Measurements from ENCODE around the gene RPL27A.

RPL27A gene

DNA sequence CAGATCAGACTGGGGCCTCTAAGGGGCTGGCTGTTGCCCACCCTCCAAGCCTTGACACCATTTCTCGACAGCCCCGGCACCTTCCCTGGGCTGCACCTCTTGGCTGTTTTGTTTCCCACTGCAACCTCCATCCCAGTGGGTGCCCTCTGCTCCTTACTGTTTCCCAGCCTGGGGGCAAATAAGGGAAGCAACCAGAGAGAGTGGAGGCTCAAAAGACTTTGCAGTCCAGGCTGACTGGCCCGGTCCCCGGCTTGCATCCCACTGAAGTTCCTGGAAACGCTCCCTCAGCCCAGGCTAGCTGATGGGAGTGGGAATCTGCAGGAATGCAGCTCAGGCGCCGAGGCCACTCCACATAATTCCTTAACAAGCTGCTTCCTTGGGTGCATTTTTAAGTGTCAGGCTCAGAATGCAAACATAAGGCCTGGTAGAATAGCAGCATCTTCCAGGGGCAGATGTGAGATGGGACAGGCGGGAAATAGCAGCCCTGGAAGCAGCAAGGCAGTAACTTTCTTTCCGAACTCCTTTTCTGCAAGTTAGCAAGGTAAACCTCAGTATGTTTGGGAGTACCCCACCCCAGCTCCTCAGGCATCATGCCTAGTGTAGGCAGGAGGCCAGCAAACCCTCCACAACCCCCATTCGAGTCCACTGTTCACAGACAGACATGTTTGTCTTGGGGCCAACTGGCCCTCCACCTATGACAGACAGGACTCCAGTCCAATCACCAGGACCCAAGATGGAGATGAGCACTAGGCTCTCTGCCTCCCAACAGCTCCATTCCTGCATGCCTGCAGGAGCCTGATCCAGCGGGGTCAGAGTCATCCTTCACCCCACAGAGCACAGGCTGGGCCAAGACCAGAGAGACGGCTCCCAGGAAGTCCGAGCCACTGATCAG is 39.3 kb downstream of the RPL27A start:
- peak; percentile 67 for DNase-seq (ENCODE audit: low spot score)

DNA sequence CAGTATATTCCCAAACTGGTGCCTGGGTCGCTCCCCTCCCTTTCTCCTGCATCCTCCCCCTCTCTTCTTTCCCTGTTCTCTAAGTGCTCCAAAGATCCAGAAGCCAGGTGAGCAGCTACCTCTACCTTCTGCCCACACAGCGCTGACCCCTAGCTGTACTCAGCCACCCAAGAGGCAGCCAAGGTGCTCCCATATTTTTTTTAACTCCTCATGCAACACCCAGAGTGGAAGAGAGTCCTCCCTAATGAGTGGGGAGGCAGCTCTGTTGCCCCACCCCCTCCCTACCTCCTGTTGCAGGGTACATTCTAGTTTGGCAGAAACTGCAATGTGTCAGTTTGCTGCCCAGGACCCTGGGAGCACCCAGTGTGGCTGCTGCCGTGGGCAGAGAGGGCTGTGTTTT is 40.2 kb downstream of the RPL27A start:
- DNase-seq (ENCODE audit: low spot score), result no peak

DNA sequence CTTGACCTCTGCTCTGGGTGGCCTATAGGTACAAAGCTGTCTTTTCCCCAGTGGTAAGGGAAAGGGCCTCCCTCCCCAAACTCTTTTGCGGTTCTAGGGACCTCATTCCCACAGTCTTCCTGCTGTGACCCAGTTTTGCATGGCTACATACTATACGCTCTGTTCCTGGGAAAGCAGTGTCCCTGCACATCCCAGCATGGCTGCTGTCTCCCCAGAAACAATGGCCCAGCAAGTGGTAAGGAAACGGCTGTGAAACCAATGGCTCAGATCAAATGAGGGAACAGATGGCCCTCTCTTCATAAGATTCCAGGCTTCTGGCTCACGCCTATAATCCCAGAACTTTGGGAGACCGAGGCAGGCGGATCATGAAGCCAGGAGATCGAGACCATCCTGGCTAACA is 41.1 kb downstream of the RPL27A start:
- no peak for DNase-seq (ENCODE audit: low spot score)

DNA sequence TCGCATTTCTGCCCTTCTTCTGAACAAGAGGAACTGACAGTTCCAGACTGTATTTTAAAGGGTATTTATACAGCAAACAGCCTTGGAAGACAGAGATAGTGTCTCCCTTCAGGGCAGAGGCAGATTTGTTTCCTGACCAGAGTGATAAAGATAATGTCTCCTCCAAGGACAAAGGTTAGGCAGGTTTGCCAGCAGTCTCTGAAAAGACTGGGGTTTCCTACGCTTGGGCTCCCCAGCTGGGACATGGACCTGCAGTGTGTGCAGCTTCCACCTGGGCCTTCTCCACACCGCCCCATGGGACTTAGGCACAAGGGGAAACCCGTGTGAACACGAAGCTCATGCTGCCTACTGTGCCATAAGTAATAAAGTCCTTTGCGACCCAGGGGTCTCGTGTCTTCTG is 42.1 kb downstream of the RPL27A start:
- DNase-seq (ENCODE audit: low spot score), result no peak

DNA sequence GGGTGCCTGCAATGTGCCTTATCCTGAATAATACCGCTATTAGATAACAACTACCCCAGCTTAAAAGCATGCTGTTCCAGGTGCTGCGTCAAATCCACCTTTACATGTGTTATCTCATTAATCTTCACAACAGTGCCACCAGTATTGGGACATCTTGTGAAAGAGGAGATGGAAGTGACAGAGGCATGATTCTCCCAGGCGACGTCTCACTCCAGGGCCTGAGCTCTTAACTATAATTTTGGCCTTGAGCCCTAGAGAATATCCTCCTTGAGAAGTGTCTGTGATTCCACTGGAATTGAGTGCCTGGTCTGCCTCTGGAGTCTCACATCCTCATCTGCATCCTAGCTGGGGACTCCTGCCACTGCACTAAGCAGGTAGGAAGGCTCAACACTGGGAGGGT is 43.8 kb downstream of the RPL27A start:
- no peak for DNase-seq (ENCODE audit: low spot score)

DNA sequence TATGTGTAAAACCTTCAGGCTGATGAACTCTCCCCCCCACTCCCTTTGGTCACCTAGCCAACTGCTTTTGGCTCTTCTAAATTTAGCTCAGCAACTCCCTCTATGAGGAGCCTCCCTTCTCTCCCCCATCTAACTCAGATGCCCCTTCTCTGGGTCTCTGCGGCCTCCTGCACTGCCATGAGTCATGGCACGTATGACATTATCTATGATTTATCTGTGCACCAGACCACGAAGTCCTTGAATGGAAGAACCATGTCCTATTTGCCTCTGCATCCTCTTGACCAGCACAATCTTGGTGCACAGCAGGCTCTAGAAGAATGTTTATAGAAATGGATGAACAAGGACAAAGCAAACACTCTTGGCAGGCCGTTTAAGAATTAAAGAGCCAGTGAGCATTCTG is 46.0 kb downstream of the RPL27A start:
- peak; percentile 67 for DNase-seq (ENCODE audit: low spot score)

DNA sequence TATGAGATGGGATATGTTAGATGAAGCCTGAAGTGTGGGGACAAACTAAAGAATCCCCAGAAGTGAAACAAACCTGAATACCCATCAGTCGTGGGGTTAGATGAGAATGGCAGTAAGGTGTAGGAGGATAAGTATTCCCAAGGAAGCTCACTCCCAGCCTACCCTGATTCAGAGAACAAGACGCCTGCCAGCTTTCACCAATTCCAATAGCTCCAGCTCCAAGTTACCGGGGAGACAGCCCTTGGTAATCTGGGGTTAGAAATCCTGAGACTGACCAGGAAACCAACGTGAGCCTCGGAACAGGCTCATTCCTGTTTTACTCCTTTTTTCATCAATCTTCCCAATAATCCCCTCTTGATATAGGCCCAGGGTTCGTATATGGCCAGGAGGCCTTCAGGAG is 46.5 kb downstream of the RPL27A start:
- DNase-seq (ENCODE audit: low spot score), result no peak

DNA sequence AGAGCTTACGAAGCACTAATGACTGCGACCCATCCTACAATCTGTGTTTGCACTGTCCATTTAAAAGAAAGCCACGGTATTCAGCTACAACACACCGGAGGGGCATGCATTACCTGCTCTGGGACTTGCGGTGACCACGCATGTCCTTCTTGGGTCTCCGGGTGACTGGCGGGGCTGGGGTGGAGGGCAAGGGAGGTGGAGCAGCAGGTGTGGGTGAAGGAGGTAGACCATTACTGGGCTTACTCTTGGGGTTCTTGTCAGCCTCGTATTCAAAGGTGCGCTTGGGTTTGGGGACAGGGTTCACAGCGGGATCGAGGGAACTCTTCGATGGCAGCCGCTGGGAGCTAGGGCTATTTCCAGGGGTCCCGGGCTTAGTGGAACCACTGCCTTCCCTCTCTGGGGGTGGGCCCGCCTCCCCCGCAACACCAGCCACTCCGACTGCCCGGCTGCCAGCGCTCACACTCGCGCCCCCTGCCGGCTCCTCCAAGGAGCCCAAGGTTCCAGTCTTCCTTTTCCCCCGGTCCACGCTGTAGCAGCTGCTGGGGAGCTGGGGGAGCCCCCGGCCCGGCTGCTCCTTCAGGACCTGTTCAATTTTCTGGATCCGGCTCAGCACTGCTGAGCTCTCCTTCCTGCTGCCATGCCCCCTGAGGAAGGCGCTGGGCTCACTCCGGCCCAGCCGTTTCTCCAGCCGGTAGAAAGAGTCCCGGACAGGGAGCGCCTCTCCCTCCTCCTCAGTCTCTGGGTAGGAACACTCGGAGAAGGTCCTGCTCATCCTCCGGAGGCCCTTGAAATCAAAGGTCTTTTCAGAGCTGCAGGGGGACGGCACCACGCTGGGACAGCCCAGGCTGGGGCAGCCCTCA is 47.5 kb downstream of the RPL27A start:
- no peak for DNase-seq (ENCODE audit: low spot score)

DNA sequence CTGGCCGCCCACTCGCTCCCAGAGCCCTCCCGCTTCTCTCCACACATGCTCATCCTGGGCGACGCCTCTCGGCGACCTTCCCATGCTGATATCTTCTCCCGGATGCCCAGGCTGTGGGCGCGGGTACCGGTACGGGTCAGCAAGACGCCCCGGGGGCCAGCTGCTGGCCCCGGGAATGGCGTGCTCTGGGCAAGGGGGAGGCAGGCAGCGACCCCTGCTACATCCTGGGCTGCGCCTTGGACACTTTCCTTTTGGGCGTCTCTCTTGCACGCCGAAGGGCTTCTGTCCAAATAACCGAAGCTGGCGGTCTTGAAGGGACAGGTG is 48.1 kb downstream of the RPL27A start:
- DNase-seq (ENCODE audit: low spot score), result no peak

DNA sequence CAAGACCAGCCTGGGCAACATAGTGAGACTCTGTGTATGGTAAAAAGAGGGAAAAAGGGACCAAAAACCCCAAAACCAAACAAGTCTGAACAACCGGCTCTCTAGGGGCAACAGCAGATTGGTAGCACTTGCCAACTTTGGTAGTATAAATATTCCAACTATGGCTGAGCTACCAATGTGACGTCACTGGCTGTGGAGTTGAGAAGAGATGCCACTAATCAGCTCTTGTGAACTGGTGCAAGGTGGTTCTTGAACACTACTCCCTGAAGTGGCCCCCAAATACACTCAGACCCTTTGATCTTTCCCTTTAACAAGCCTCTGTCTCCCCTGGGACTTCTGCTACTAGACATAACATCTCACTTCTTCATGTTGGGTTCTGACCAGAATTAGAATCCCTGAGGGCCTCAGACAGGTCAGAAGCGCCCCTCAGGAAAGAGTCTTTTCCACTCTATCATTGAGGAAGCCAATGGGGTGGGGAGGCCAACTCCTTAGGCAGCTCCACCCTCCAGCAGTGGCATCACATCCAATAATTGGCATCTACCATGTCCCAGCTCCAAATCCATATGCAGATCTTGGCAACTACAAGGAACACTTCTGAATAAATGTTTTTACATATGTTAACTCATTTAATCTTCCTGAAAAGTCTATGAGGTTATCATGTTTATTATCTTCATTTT is 49.2 kb downstream of the RPL27A start:
- DNase-seq (ENCODE audit: low spot score), result no peak

DNA sequence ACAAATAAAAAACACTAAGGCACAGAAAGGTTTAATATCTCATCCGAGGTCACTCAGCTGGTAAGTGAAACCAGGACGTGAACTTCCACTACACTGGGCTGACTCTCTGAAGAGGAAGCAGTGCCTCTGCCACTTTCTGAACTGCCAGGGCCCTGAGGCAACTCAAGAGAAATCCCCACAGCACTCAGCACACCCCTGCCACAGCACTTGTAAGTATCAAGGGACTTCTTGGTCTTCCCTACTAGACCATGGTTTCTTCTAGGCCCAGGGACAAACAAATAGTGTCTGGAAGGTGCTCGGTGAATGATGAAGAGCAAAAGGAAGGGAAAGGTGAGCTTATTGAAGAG is 49.7 kb downstream of the RPL27A start:
- no peak for DNase-seq (ENCODE audit: low spot score)

DNA sequence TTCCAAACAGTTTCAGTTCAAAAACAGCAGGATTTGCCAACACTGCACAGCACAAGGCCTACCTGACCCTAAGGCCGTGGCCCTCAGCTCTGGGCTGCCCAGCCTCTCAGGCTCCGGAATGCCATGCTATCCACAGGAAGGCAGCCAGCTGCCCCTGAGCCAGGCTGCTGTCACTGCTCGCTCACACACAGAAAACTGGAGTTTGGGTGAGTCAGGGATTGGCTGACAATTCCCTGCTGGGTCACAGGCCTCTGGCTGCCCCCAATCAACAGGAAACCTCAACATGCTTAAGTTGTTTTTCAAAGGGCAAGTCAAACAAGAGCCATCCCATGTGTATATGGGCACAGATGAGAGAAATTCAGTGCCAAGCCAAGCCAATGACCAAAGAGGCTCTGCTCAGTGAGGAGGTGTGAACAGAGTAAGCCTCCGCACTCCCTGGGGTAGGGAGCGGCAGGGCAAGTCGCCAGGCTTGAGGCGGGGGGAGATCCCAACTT is 50.2 kb downstream of the RPL27A start:
- peak; percentile 87 for DNase-seq (ENCODE audit: low spot score)

DNA sequence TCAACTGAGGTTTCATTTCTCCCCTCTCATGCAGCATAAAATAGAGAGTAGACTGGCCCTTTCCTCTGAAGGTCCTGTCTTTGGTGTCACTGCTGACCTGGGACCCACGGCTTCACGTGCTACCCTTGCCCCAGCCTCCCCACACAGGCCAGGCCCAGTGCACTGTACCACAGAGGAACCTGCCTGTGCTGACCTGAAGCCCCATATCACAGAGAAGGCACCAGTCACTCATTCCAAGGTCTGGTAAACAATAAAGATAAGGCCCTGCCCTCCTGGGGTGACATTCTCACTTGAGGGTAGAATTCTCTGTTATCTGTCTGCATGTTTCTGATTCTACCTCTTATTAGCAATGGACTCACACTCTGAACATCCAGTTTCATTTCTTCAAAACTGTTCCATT is 51.3 kb downstream of the RPL27A start:
- DNase-seq (ENCODE audit: low spot score), result no peak

DNA sequence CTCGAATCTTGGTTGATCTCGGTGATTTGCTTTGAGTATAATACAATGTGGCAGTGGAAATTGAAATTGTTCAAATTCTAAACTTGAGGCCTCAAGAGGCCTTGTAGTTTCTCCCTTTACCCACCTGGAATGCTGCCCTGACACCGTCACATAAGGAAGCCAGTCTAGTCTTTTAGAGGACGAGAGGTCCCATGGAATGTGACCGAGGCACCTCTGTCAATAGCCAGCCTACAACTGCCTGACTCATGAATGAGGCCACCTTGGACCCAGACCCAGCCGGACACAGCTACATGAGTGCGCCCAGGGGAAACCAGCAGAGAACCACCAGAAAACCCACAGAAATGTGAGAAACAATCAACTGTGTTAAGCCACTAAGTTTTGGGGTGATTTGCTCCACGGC is 52.5 kb downstream of the RPL27A start:
- DNase-seq (ENCODE audit: low spot score), result no peak

DNA sequence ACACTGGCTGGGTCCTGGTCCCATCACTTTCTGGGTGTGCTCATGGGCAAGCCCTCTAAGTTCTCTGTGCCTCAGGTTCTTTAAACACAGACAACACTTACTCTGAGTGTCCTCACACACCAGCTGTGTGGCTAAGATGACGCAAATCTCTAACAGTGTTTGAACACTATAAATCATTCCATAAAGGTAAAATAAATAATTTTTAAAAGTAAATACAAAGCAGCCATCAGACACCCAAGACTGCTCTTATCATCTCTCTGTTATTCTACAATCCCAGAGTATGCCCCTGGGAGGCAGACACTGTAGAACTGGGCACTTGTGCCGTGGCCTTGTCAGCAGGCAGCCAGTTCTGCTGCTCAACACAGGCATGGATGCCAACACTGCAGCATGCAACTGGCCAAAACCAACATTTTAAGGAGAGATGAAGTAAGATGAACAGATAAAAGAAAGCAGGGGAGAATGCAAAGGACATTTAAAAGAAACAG is 56.8 kb downstream of the RPL27A start:
- no peak for DNase-seq (ENCODE audit: low spot score)
